Left colon (tissue), 2 donors: ENCODE results near the gene BCL2. TPM values are rescaled to one million over a fixed set of nuclear protein-coding genes. Genes with fewer than 3 reads are reported as not detected.

Source experiments
- ATAC-seq: fragments of 200-7000 bp; cut with Tn5 transposase; one replicate; pipeline ENCODE4 v1.9.1; 2020; ENCODE audit warnings: mild to moderate bottlenecking, moderate library complexity
- DNase-seq, 2 donors: peaks; one replicate each; pipeline ENCODE4 v3.0.0-alpha.2; 2020
- intact Hi-C, 2 donors: fragments of 100-400 bp; cut with DNase I in 1 of 2; cut with micrococcal nuclease in 1 of 2; formaldehyde crosslinking; loops; one replicate each; pipeline versions ENCODE4 v1.11.2 to v1.14.0; 2022; cut with DNase I, micrococcal nuclease
- total RNA-seq, 2 donors: library from RNA; stranded (reverse); fragmentation: NEBNext Ultra II Directional; extraction: Animal tissue kit (Norgen Biotek cat#: 25700); gene quantifications; one replicate each; pipeline ENCODE4 v1.2.1, GENCODE V29; 2021
- donor health status: DM: no; HTN: no; CAD: no.
- donor health status: DM: yes; HTN: yes; CAD: no.

Gene BCL2
- total RNA-seq, 2 donors from 2014 or later, result 16.6 to 19.3 TPM

GRCh38 chr18:63336366-63337099, 17.0 kb upstream of the BCL2 start:
- intact Hi-C loops, result loop anchor here in 1 of 2 donors (10.0 kb wide), 1 partner anchor 322 kb away; no protein-coding TSS in a partner anchor
- no peak for ATAC-seq
- no peak for DNase-seq

GRCh38 chr18:63331105-63331504, 11.5 kb upstream of the BCL2 start:
- intact Hi-C loops, result loop anchor here in 1 of 2 donors (10.0 kb wide), 1 partner anchor 316 kb away; no protein-coding TSS in a partner anchor
- ATAC-seq (no peak), DNase-seq (no peak)

- ATAC-seq, result no peak
- DNase-seq, result no peak
- intact Hi-C loops, result loop anchor here in 1 of 2 donors (10.0 kb wide), 1 partner anchor 315 kb away; no protein-coding TSS in a partner anchor
Measured at GRCh38 chr18:63329431-63330145, 10.0 kb upstream of the BCL2 start.

DNA sequence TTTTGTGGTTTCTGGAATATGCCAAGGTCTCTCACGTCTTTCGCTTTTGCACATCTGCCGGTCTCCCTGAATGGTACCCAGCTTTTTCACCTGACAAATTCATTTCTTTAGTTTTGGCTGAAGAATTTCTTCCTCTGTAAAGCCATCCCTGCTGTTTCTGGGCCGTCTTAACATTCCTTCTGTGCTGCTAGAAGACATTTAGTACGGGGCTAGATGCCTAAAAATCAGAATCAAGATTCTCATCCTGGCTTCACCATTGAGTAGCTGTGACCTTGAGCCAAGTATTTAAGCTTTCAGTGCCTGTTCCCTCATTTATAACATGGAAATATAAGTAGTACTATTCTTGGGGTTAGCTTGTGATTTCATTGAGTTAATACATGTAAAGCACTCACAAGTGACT, 6.4 kb upstream of the BCL2 start:
- DNase-seq (no peak), ATAC-seq (no peak)
- intact Hi-C loops, result no loop called here

GRCh38 chr18:63325086-63325686, 5.6 kb upstream of the BCL2 start:
- no peak for ATAC-seq
- DNase-seq, result no peak
- intact Hi-C loops, result no loop called here

DNA sequence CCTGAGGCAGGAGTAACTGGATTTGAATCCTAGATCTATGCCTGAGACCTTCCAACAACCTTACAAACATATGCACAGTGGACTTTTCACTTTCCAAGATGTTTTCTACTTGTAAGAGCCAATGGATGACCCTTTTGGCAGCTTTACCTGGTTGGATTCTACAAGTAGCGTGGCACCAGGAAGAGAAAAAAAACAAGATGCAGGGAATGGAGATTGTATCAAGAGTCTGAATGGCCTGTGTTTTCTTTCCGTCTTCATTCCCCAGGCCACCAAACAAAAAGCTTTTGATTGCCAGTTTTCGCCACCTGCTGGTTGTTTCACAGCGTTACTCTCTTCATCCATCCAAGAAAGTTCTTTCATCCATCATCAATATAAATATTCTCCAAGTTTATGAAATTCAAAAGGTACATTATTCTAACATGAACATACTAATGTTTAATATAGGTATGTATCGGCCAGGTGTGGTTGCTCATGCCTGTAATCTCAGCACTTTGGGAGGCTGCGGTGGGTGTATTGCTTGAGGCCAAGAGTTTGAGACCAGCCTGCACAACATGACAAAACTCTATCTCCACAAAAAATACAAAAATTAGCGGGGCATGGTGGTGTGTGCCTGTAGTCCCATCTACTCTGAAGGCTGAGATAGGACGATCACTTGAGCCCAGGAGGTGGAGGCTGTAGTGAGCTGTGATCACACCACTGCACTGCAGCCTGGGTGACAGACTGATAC, 3.5 kb upstream of the BCL2 start:
- peak; percentile 33 for ATAC-seq
- intact Hi-C loops, result loop anchor here (5.0 kb wide), 2 partner anchors 191 to 306 kb away; no protein-coding TSS in a partner anchor
- DNase-seq, result peak; percentile 50 to 53

DNA sequence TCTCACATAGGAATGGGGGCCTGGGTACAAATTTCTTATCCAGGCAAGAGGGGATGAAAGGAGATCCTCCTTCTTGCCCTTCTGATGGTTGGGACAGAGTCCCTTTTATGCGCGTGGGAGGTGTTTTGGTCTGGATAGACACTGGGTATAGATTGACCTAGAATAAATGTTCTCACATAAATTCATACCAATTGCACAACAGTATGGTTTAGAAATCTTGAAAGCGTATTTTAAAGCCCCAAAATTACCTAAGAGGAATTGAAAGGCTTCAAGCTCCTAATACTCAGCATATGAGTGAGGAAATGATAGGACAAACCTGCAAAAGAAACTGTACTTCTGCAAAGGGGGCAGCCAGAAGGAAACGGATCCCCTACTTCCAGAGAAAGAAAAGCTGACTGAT, 2.6 kb upstream of the BCL2 start:
- intact Hi-C loops, result loop anchor here (5.0 kb wide), 2 partner anchors 190 to 305 kb away; no protein-coding TSS in a partner anchor
- DNase-seq, result no peak
- ATAC-seq, result no peak

GRCh38 chr18:63321291-63321690, 1.7 kb upstream of the BCL2 start:
- intact Hi-C loops, result loop anchor here (5.0 kb wide), 2 partner anchors 189 to 304 kb away; no protein-coding TSS in a partner anchor
- ATAC-seq (no peak), DNase-seq (no peak)

GRCh38 chr18:63320975-63321265, 1.4 kb upstream of the BCL2 start:
- DNase-seq (peak in 1 of 2 donors; percentile 76), ATAC-seq (peak; percentile 47)
- intact Hi-C loops, result loop anchor here (5.0 kb wide), 2 partner anchors 189 to 304 kb away; no protein-coding TSS in a partner anchor

DNA sequence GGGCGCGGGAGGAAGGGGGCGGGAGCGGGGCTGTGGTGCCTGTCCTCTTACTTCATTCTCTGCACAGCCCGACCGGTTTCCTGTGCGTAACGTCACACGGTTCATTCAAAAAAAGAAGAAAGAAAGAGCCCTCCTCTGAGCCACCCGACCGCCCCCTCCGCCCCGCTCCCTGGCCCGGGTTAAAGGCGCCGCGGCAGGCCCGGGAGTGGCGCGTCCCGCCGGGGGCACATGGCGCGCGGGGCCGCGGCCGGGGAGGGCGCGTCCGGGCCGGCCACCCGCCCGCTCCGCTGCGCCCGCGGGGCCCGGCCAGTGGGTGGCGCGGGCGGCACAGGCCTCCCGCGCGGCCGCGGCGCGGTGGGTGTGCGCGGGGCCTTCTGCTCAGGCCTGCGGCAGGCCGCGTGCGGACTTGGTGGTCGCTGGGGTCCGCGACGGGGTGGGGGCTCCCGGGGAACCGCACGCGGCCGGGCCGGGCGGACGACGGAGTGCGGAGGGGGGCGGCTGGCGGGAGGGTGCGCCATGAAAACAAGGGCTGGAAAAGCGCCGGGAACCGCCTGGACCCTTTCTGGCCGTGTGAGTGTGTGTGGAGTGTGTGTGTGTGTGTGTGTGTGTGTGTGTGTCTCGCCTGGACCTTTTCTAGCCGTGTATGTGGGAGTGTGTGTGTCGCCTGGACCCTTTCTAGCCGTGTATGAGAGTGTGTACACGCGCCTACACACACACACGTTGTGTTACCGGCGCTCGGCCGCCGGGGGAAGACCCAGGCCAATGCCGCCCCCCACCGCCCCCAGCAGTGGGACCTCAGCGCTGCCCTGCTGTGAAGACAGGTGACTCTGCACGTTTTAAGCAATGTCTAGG, 780 bp upstream of the BCL2 start:
- intact Hi-C loops, result loop anchor here (5.0 kb wide), 2 partner anchors 188 to 303 kb away; no protein-coding TSS in a partner anchor
- ATAC-seq (peak; percentile 67), DNase-seq (peak; percentile 88 to 89)

DNA sequence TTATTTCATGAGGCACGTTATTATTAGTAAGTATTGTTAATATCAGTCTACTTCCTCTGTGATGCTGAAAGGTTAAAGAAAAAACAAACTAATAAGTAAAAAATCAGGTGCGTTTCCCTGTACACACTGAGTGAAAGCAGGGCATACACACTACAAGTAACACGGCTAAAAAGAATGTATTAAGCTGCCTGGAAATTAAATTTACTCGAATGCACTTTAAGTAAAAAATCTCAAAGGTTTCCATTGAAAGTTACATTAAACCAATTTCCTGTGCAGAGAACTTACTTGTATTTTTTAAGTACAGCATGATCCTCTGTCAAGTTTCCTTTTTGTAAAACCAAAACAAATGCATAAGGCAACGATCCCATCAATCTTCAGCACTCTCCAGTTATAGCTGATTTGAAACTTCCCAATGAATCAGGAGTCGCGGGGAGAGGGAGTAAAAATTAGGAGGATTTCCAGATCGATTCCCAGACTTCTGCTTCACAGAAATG, 633 bp downstream of the BCL2 start:
- intact Hi-C loops, result no loop called here
- DNase-seq (no peak), ATAC-seq (no peak)

GRCh38 chr18:63317982-63318888, 1.3 kb downstream of the BCL2 start:
- intact Hi-C loops, result no loop called here
- ATAC-seq (peak; percentile 59), DNase-seq (peak; percentile 83 to 85)

GRCh38 chr18:63317556-63317946, 2.0 kb downstream of the BCL2 start:
- intact Hi-C loops, result no loop called here
- no peak for DNase-seq

GRCh38 chr18:63316612-63317555, 2.7 kb downstream of the BCL2 start:
- ATAC-seq, result no peak
- intact Hi-C loops, result no loop called here

More at GRCh38 chr18:63317556-63317946, 2.0 kb downstream of the BCL2 start:
- ATAC-seq, result no peak

DNA sequence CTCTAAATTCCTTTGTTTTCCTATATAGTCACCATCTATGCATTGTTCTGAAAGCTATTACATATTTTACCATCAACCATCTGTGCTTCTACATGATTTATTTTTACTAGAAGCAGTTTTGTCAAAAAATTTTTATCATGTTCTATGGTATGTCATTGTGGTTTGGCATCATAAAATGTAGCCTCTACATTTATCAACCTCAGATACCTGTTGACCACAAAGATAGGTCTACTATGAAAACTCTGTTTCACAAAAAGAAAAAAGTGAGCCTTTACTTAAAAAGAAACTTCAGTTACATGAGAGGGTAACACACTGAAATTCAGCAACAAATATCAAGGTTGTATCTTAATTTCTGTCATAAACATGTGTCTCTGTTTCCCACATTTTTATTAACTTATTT, 3.7 kb downstream of the BCL2 start:
- no peak for DNase-seq
- ATAC-seq, result no peak
- intact Hi-C loops, result no loop called here

More at GRCh38 chr18:63316612-63317555, 2.7 kb downstream of the BCL2 start:
- DNase-seq, result no peak
